ENCODE measurements around the gene TMEM235.

Gene TMEM235

GRCh38 chr17:78279360-78279990 lies 48.0 kb downstream of the TMEM235 start:
- no peak for DNase-seq (ENCODE audit: low read depth, low spot score)
- CTCF ChIA-PET, result interaction anchor here (0.9 to 1.2 kb wide), 3 partner anchors 9 to 81 kb away, joined by 3 to 4 read pairs (median 4); no protein-coding TSS in a partner anchor

GRCh38 chr17:78281249-78281845 lies 49.9 kb downstream of the TMEM235 start:
- no peak overlapping the region for H3K4me3 ChIP-seq (ENCODE audit: low read depth, low read length)
- ChIA-PET POLR2A (no interaction called here), CTCF (interaction anchor here (0.7 to 0.9 kb wide), 2 partner anchors 9 to 80 kb away, joined by 3 read pairs; no protein-coding TSS in a partner anchor)
- no peak for TF ChIP-seq CTCF (IDR thresholded peaks at IDR 0.05; ENCODE audit: insufficient read depth, low read length, missing control alignments)
- no peak for DNase-seq (ENCODE audit: low read depth, low spot score)

More at GRCh38 chr17:78279360-78279990, 48.0 kb downstream of the TMEM235 start:
- POLR2A ChIA-PET, result no interaction called here
- no peak for TF ChIP-seq CTCF (IDR thresholded peaks at IDR 0.05; ENCODE audit: insufficient read depth, low read length, missing control alignments)
- H3K4me3 ChIP-seq (ENCODE audit: low read depth, low read length), result no peak overlapping the region

- no peak for TF ChIP-seq CTCF (IDR thresholded peaks at IDR 0.05; ENCODE audit: insufficient read depth, low read length, missing control alignments)
- H3K4me3 ChIP-seq (ENCODE audit: low read depth, low read length), result no peak overlapping the region
- DNase-seq (ENCODE audit: low read depth, low spot score), result peak; percentile 19
- ChIA-PET POLR2A (no interaction called here), CTCF (interaction anchor here (0.8 to 0.9 kb wide), 2 partner anchors 11 to 32 kb away, joined by 3 read pairs; no protein-coding TSS in a partner anchor)
Observed at GRCh38 chr17:78284146-78284545, 52.7 kb downstream of the TMEM235 start.

- no peak for DNase-seq (ENCODE audit: low read depth, low spot score)
- no peak for TF ChIP-seq CTCF (IDR thresholded peaks at IDR 0.05; ENCODE audit: insufficient read depth, low read length, missing control alignments)
- POLR2A ChIA-PET, result interaction anchor here (0.7 to 1.2 kb wide), 2 partner anchors 71 kb away, joined by 3 to 4 read pairs; partner anchors contain the start of gene SOCS3
- H3K4me3 ChIP-seq (ENCODE audit: low read depth, low read length), result no peak overlapping the region
- CTCF ChIA-PET, result interaction anchor here (0.8 to 5.5 kb wide), 24 partner anchors 9 to 133 kb away, joined by 3 to 53 read pairs (median 4); partner anchors contain the start of gene SOCS3
Observed at GRCh38 chr17:78289004-78289403, 57.6 kb downstream of the TMEM235 start.

- peak; percentile 53 for DNase-seq (ENCODE audit: low read depth, low spot score)
- TF ChIP-seq CTCF (IDR thresholded peaks at IDR 0.05; ENCODE audit: insufficient read depth, low read length, missing control alignments), result peak; percentile 93
- H3K4me3 ChIP-seq (ENCODE audit: low read depth, low read length), result no peak overlapping the region
- ChIA-PET CTCF (interaction anchor here (0.8 to 5.5 kb wide), 21 partner anchors 9 to 135 kb away, joined by 3 to 53 read pairs (median 4); partner anchors contain the start of gene SOCS3), POLR2A (interaction anchor here (0.7 kb wide), 1 partner anchor 70 kb away, joined by 3 read pairs; the partner anchor contains the start of gene SOCS3)
Observed at GRCh38 chr17:78289802-78290363, 58.5 kb downstream of the TMEM235 start.

Data from AG04449 (cell line).